Stimulated activated naive B cell treated with anti-CD40 and anti-IgM and Interleukin-4, amounts not matched to agents 10 μg/mL and 1 μg/mL and 100 μg/mL, for 72 hours (primary cell): ENCODE measurements around the gene SRPRB.

Experiments used
- ATAC-seq, 2 donors: fragments of 150-1000 bp; cut with Tn5 transposase; replicated peaks; 2 replicates each; pipeline ENCODE4 v1.10.0; 2021; ENCODE audit warnings: moderate library complexity in 1 of 2
- DNase-seq: peaks from one replicate; pipeline ENCODE4 v3.0.0; 2021
- H3K27ac Mint-ChIP-seq: one replicate; pipeline ENCODE4 v1.8.0; 2022; ENCODE audit warnings: mild to moderate bottlenecking, mixed read lengths
- H3K27me3 Mint-ChIP-seq, 2 donors: one replicate each; pipeline ENCODE4 v1.8.0; 2022; ENCODE audit warnings: mixed read lengths in 2 of 2
- H3K36me3 Mint-ChIP-seq, 2 donors: one replicate each; pipeline ENCODE4 v1.8.0; 2022; ENCODE audit warnings: mixed read lengths in 2 of 2, mild to moderate bottlenecking in 1 of 2
- H3K4me1 Mint-ChIP-seq, 2 donors: one replicate each; pipeline ENCODE4 v1.8.0; 2022; ENCODE audit warnings: mixed read lengths in 2 of 2, mild to moderate bottlenecking in 1 of 2
- H3K4me3 Mint-ChIP-seq, 2 donors: one replicate each; pipeline ENCODE4 v1.8.0; 2022; ENCODE audit warnings: mild to moderate bottlenecking in 2 of 2, mixed read lengths in 2 of 2, moderate library complexity in 1 of 2
- H3K9me3 Mint-ChIP-seq, 2 donors: one replicate each; pipeline ENCODE4 v1.8.0; 2022; ENCODE audit warnings: mixed read lengths in 2 of 2, mild to moderate bottlenecking in 1 of 2

The SRPRB gene

GRCh38 chr3:133827684-133828083, 22.1 kb downstream of the SRPRB start:
- Mint-ChIP-seq H3K9me3 (no peaks in the 10 kb centered on the region), H3K27ac (no peak overlapping the region), H3K27me3 (no peaks in the 10 kb centered on the region), H3K36me3 (peaks cover 26 to 40% of the 10 kb centered on the region in 2 donors), H3K4me3 (no peak overlapping the region), H3K4me1 (peaks cover 0 to 6% of the 10 kb centered on the region in 2 donors)
- ATAC-seq (no peak), DNase-seq (no peak)

- H3K4me1 Mint-ChIP-seq: no peaks in the 10 kb centered on the region
- ATAC-seq (no peak), DNase-seq (no peak)
- no peaks in the 10 kb centered on the region for H3K27me3 Mint-ChIP-seq
- peaks cover 16 to 29% of the 10 kb centered on the region in 2 donors for H3K36me3 Mint-ChIP-seq
- H3K9me3 Mint-ChIP-seq: no peaks in the 10 kb centered on the region
- H3K4me3 Mint-ChIP-seq: no peak overlapping the region
- no peak overlapping the region for H3K27ac Mint-ChIP-seq
Observed at GRCh38 chr3:133828576-133829309, 23.1 kb downstream of the SRPRB start.

GRCh38 chr3:133829310-133829707, 23.7 kb downstream of the SRPRB start:
- DNase-seq (no peak), ATAC-seq (no peak)
- Mint-ChIP-seq H3K36me3 (peaks cover 15 to 23% of the 10 kb centered on the region in 2 donors), H3K9me3 (no peaks in the 10 kb centered on the region), H3K4me3 (no peak overlapping the region), H3K27me3 (no peaks in the 10 kb centered on the region), H3K27ac (no peak overlapping the region), H3K4me1 (no peaks in the 10 kb centered on the region)

GRCh38 chr3:133830071-133830470, 24.5 kb downstream of the SRPRB start:
- Mint-ChIP-seq H3K27me3 (no peaks in the 10 kb centered on the region), H3K4me3 (no peak overlapping the region), H3K36me3 (peaks cover 12 to 16% of the 10 kb centered on the region in 2 donors), H3K4me1 (no peaks in the 10 kb centered on the region), H3K27ac (no peak overlapping the region), H3K9me3 (no peaks in the 10 kb centered on the region)
- DNase-seq (no peak), ATAC-seq (no peak)

DNA sequence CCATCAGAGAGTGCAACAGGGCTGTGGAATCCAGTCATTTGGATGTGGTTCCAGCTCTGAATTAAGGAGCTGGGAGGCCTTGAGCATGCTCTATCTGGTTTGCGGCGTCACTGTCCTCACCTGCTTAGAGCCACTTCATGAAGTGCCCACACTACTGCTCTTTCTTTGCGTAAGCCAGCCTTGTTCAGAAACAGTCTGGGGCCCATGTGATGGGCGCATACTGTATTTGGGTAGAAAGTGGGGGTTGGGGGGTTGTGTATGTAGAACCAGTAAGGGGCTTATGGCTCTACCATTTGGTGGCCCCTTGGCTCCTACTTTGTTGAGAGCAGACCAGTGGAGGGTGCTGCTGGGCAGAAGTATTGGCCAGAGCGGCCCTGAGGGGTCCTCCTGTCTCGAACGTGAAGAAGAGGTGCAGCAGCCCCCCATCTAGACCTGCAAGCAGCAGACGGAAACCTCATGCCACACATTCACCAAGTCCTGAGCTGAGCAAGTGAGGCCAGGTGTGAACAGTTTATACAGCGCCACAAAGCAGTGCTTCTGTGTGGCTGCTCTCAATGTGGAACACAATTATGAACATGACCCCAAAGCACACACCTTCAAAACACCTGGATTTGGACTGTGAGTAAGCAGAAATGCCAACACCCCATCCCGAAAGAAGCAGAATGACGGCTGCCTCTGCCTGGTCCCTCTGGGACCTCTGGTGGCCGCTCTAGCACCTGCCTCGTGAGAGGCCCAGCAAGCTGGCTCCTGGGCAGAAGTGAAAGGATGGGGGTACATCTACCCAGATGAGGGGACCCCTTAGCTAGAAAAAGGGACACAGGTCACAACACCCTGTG, 26.6 kb downstream of the SRPRB start:
- no peak overlapping the region for H3K4me3 Mint-ChIP-seq
- H3K9me3 Mint-ChIP-seq: no peaks in the 10 kb centered on the region
- no peak overlapping the region for H3K27ac Mint-ChIP-seq
- H3K36me3 Mint-ChIP-seq: no peaks in the 10 kb centered on the region
- ATAC-seq (peak in 1 of 2 donors; percentile 38), DNase-seq (no peak)
- H3K4me1 Mint-ChIP-seq: no peaks in the 10 kb centered on the region
- H3K27me3 Mint-ChIP-seq: no peaks in the 10 kb centered on the region

DNA sequence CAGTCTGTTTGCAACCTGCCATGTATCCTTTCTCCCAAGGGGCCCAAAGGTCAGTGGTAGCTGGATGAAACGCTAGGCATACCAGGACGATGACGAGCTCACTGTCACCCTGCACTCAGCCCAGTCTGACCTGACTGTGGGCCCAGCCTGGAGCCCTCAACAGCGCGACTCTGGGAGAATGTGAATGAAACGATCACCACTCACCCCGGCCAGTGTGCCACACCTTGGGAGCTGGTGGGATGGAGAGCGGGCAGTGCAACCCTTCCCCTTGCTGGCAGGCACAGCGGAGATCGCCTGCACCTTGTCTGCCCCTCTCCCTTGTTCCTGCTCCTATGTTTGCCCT, 27.2 kb downstream of the SRPRB start:
- ATAC-seq: no peak
- Mint-ChIP-seq H3K4me1 (no peaks in the 10 kb centered on the region), H3K27ac (no peak overlapping the region), H3K4me3 (no peak overlapping the region), H3K9me3 (no peaks in the 10 kb centered on the region), H3K27me3 (no peaks in the 10 kb centered on the region), H3K36me3 (no peaks in the 10 kb centered on the region)
- no peak for DNase-seq

GRCh38 chr3:133833267-133833666, 27.7 kb downstream of the SRPRB start:
- no peak for ATAC-seq
- no peak overlapping the region for H3K27ac Mint-ChIP-seq
- no peaks in the 10 kb centered on the region for H3K36me3 Mint-ChIP-seq
- H3K27me3 Mint-ChIP-seq: no peaks in the 10 kb centered on the region
- H3K4me1 Mint-ChIP-seq: no peaks in the 10 kb centered on the region
- H3K4me3 Mint-ChIP-seq: no peak overlapping the region
- no peak for DNase-seq
- no peaks in the 10 kb centered on the region for H3K9me3 Mint-ChIP-seq

- DNase-seq (no peak), ATAC-seq (no peak)
- Mint-ChIP-seq H3K27ac (no peak overlapping the region), H3K4me3 (no peak overlapping the region), H3K9me3 (no peaks in the 10 kb centered on the region), H3K36me3 (no peaks in the 10 kb centered on the region), H3K27me3 (no peaks in the 10 kb centered on the region), H3K4me1 (no peaks in the 10 kb centered on the region)
Observed at GRCh38 chr3:133833880-133834620, 28.4 kb downstream of the SRPRB start.

DNA sequence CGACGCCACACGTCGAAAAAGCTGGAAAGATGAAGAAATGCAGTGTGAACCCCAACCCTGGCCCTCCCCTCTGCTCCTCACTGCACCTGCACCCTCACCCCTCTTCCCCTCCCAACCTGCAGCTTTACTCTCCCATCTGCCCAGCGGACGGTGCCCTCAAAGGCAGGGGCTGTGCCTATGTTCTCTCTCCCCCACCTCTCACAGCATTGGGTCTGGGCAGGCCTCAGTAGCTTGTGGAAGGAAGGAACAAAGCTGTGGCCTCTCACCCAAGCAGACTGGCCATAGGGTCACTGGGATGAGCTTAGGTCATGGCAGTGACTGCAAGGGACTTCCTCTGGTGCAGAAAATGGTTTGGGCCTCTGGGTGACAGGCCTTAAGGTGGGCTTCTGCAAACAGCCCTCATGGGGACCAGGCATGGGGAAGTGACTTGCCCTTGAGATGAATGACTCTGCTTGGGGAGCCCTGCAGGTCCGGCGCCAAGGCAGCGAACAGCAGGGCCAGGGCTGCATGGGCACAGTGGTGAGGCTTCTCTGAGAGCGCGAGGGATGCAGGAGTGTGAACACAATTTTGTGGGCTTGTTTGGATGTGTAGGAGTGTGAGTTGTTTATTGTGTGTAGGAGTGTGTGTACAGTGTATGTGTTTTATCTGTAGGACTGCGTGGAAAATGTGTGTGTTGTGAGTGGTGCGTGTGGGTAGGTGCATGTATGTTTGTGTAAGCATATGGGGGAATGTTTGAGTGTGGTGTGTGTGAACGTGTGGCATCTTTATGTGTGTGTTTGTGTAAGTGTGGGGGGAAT, 29.2 kb downstream of the SRPRB start:
- H3K27ac Mint-ChIP-seq: no peak overlapping the region

GRCh38 chr3:133835418-133835743, 29.8 kb downstream of the SRPRB start:
- H3K4me1 Mint-ChIP-seq: peaks cover 0 to 5% of the 10 kb centered on the region in 2 donors
- H3K36me3 Mint-ChIP-seq: no peaks in the 10 kb centered on the region

More for the DNA sequence above, 29.2 kb downstream of the SRPRB start:
- H3K27me3 Mint-ChIP-seq: peaks cover 2 to 6% of the 10 kb centered on the region in 2 donors
- H3K4me3 Mint-ChIP-seq: no peak overlapping the region
- H3K4me1 Mint-ChIP-seq: peaks cover 0 to 2% of the 10 kb centered on the region in 2 donors
- ATAC-seq (no peak), DNase-seq (no peak)
- no peaks in the 10 kb centered on the region for H3K9me3 Mint-ChIP-seq
- H3K36me3 Mint-ChIP-seq: no peaks in the 10 kb centered on the region

DNA sequence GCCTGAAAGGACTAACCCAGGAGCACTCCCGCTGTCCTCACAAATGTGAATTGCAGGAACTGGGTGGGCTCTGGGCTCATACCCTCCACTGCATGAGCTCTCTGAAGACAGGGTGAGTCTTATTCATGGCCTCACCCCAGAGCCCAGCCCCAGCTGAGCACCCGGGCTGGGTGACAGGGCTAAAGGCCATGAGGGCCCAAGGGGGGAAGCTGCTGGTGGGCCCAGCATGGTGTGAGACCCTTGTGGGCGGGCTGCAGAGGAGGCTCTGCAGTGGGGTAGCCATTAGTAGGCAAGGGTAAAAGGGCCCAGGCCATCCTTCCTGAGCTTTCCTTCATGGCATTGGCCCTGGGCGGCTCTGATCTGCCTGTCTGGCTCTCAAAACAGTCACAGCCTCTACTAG, 30.3 kb downstream of the SRPRB start:
- ATAC-seq: no peak
- no peaks in the 10 kb centered on the region for H3K36me3 Mint-ChIP-seq

More at GRCh38 chr3:133835418-133835743, 29.8 kb downstream of the SRPRB start:
- no peak for DNase-seq
- no peak for ATAC-seq
- H3K27ac Mint-ChIP-seq: no peak overlapping the region
- H3K4me3 Mint-ChIP-seq: no peak overlapping the region
- H3K9me3 Mint-ChIP-seq: no peaks in the 10 kb centered on the region
- H3K27me3 Mint-ChIP-seq: peaks cover 5 to 8% of the 10 kb centered on the region in 2 donors

GRCh38 chr3:133836497-133837158, 31.0 kb downstream of the SRPRB start:
- ATAC-seq (no peak), DNase-seq (no peak)
- Mint-ChIP-seq H3K36me3 (no peaks in the 10 kb centered on the region), H3K27ac (no peak overlapping the region), H3K9me3 (no peaks in the 10 kb centered on the region), H3K4me3 (no peak overlapping the region), H3K4me1 (peaks cover 0 to 5% of the 10 kb centered on the region in 2 donors), H3K27me3 (peaks cover 5 to 8% of the 10 kb centered on the region in 2 donors)

More for the DNA sequence above, 30.3 kb downstream of the SRPRB start:
- no peak overlapping the region for H3K27ac Mint-ChIP-seq
- no peaks in the 10 kb centered on the region for H3K9me3 Mint-ChIP-seq
- H3K4me1 Mint-ChIP-seq: peaks cover 0 to 5% of the 10 kb centered on the region in 2 donors
- H3K27me3 Mint-ChIP-seq: peaks cover 5 to 8% of the 10 kb centered on the region in 2 donors
- no peak overlapping the region for H3K4me3 Mint-ChIP-seq
- DNase-seq: no peak

GRCh38 chr3:133837487-133838295, 32.1 kb downstream of the SRPRB start:
- DNase-seq: no peak
- Mint-ChIP-seq H3K27ac (no peak overlapping the region), H3K27me3 (peaks cover 5 to 16% of the 10 kb centered on the region in 2 donors), H3K4me1 (peaks cover 0 to 5% of the 10 kb centered on the region in 2 donors), H3K9me3 (no peaks in the 10 kb centered on the region), H3K4me3 (no peak overlapping the region), H3K36me3 (no peaks in the 10 kb centered on the region)
- ATAC-seq: no peak
